Muscle layer of duodenum (tissue), 2 donors: Measurements from ENCODE around the gene GUCA2B.

Source experiments
- H3K27ac ChIP-seq: one replicate; pipeline ENCODE4 v1.7.0; 2013; ENCODE audit warnings: mild to moderate bottlenecking, low read length
- H3K27me3 ChIP-seq: one replicate; pipeline ENCODE4 v1.7.0; 2013; ENCODE audit warnings: low read depth, mild to moderate bottlenecking, control low read depth, low read length
- H3K36me3 ChIP-seq, 2 donors: one replicate each; pipeline ENCODE4 v1.7.0; 2013; ENCODE audit warnings: low read length in 2 of 2, control low read depth in 1 of 2, mild to moderate bottlenecking in 1 of 2; ENCODE audit not compliant: insufficient read depth in 2 of 2, control insufficient read depth in 1 of 2
- H3K4me1 ChIP-seq, 2 donors: one replicate each; pipeline ENCODE4 v1.7.0; 2013; ENCODE audit warnings: low read length in 2 of 2, mild to moderate bottlenecking in 2 of 2, control low read depth in 1 of 2, moderate library complexity in 1 of 2; ENCODE audit not compliant: insufficient read depth in 2 of 2, control insufficient read depth in 1 of 2
- H3K4me3 ChIP-seq, 2 donors: one replicate each; pipeline ENCODE4 v1.7.0; 2013; ENCODE audit warnings: low read length in 2 of 2, low read depth in 1 of 2, mild to moderate bottlenecking in 1 of 2
- H3K9me3 ChIP-seq, 2 donors: one replicate each; pipeline ENCODE4 v1.7.0; 2013; ENCODE audit warnings: low read length in 2 of 2, control low read depth in 1 of 2, mild to moderate bottlenecking in 1 of 2; ENCODE audit not compliant: control insufficient read depth in 1 of 2
- donor health status: healthy.

GUCA2B gene

GRCh38 chr1:42152907-42153600 is at the start of gene GUCA2B:
Gene GUCA2B (plus strand): TSS chr1:42153410. CDS start chr1:42153451, 41 bp downstream.
- Histone ChIP-seq H3K9me3 (no peaks in the 10 kb centered on the region), H3K4me3 (no peak within 1 kb of the TSS), H3K4me1 (no peaks in the 10 kb centered on the region), H3K27me3 (no peaks in the 10 kb centered on the region), H3K27ac (no peak within 1 kb of the TSS), H3K36me3 (no peaks in the 10 kb centered on the region)

GRCh38 chr1:42105025-42105424 is 48.2 kb upstream of the GUCA2B start:
- Histone ChIP-seq H3K36me3 (no peaks in the 10 kb centered on the region), H3K27me3 (no peaks in the 10 kb centered on the region), H3K9me3 (peaks cover 0 to 3% of the 10 kb centered on the region in 2 donors), H3K27ac (no peak overlapping the region), H3K4me1 (no peaks in the 10 kb centered on the region), H3K4me3 (no peak overlapping the region)

GRCh38 chr1:42108309-42108708 is 44.9 kb upstream of the GUCA2B start:
- peaks cover 0 to 3% of the 10 kb centered on the region in 2 donors for H3K9me3 ChIP-seq
- no peak overlapping the region for H3K4me3 ChIP-seq
- H3K4me1 ChIP-seq: no peaks in the 10 kb centered on the region
- H3K27ac ChIP-seq: no peak overlapping the region
- H3K36me3 ChIP-seq: no peaks in the 10 kb centered on the region
- no peaks in the 10 kb centered on the region for H3K27me3 ChIP-seq

GRCh38 chr1:42109600-42109999 is 43.6 kb upstream of the GUCA2B start:
- H3K27me3 ChIP-seq: no peaks in the 10 kb centered on the region
- no peak overlapping the region for H3K4me3 ChIP-seq
- H3K36me3 ChIP-seq: no peaks in the 10 kb centered on the region
- H3K4me1 ChIP-seq: no peaks in the 10 kb centered on the region
- H3K27ac ChIP-seq: no peak overlapping the region
- peaks cover 0 to 3% of the 10 kb centered on the region in 2 donors for H3K9me3 ChIP-seq

- H3K4me3 ChIP-seq: no peak overlapping the region
- no peaks in the 10 kb centered on the region for H3K4me1 ChIP-seq
- H3K9me3 ChIP-seq: peaks cover 0 to 2% of the 10 kb centered on the region in 2 donors
- H3K27ac ChIP-seq: no peak overlapping the region
- H3K36me3 ChIP-seq: no peaks in the 10 kb centered on the region
- no peaks in the 10 kb centered on the region for H3K27me3 ChIP-seq
Measured at GRCh38 chr1:42114229-42114628, 39.0 kb upstream of the GUCA2B start.

- Histone ChIP-seq H3K27ac (no peak overlapping the region), H3K27me3 (no peaks in the 10 kb centered on the region), H3K36me3 (no peaks in the 10 kb centered on the region), H3K4me1 (no peaks in the 10 kb centered on the region), H3K4me3 (no peak overlapping the region), H3K9me3 (no peaks in the 10 kb centered on the region)
Measured at GRCh38 chr1:42117214-42117613, 36.0 kb upstream of the GUCA2B start.

GRCh38 chr1:42118125-42118524 is 35.1 kb upstream of the GUCA2B start:
- Histone ChIP-seq H3K27ac (no peak overlapping the region), H3K4me1 (no peaks in the 10 kb centered on the region), H3K27me3 (no peaks in the 10 kb centered on the region), H3K36me3 (no peaks in the 10 kb centered on the region), H3K4me3 (no peak overlapping the region), H3K9me3 (no peaks in the 10 kb centered on the region)

GRCh38 chr1:42122408-42122807 is 30.8 kb upstream of the GUCA2B start:
- Histone ChIP-seq H3K9me3 (no peaks in the 10 kb centered on the region), H3K27ac (no peak overlapping the region), H3K4me1 (no peaks in the 10 kb centered on the region), H3K36me3 (no peaks in the 10 kb centered on the region), H3K4me3 (no peak overlapping the region), H3K27me3 (no peaks in the 10 kb centered on the region)

- Histone ChIP-seq H3K4me3 (no peak overlapping the region), H3K27ac (no peak overlapping the region), H3K36me3 (no peaks in the 10 kb centered on the region), H3K27me3 (no peaks in the 10 kb centered on the region), H3K9me3 (no peaks in the 10 kb centered on the region), H3K4me1 (no peaks in the 10 kb centered on the region)
Measured at GRCh38 chr1:42125552-42125951, 27.7 kb upstream of the GUCA2B start.

GRCh38 chr1:42127767-42128166 is 25.4 kb upstream of the GUCA2B start:
- Histone ChIP-seq H3K4me3 (no peak overlapping the region), H3K36me3 (no peaks in the 10 kb centered on the region), H3K27ac (no peak overlapping the region), H3K4me1 (no peaks in the 10 kb centered on the region), H3K9me3 (no peaks in the 10 kb centered on the region), H3K27me3 (no peaks in the 10 kb centered on the region)

- H3K4me1 ChIP-seq: no peaks in the 10 kb centered on the region
- H3K9me3 ChIP-seq: no peaks in the 10 kb centered on the region
- no peaks in the 10 kb centered on the region for H3K27me3 ChIP-seq
- no peak overlapping the region for H3K27ac ChIP-seq
- no peaks in the 10 kb centered on the region for H3K36me3 ChIP-seq
- H3K4me3 ChIP-seq: no peak overlapping the region
Measured at GRCh38 chr1:42128499-42128898, 24.7 kb upstream of the GUCA2B start.

- no peaks in the 10 kb centered on the region for H3K27me3 ChIP-seq
- H3K4me3 ChIP-seq: no peak overlapping the region
- no peaks in the 10 kb centered on the region for H3K4me1 ChIP-seq
- H3K36me3 ChIP-seq: no peaks in the 10 kb centered on the region
- H3K9me3 ChIP-seq: no peaks in the 10 kb centered on the region
- H3K27ac ChIP-seq: no peak overlapping the region
Measured at GRCh38 chr1:42128964-42129363, 24.2 kb upstream of the GUCA2B start.
